Eye (tissue), 1 donor: Measurements from ENCODE around the gene HSBP1.
A peak's percentile ranks its signal among the peaks of the same experiment; 100 is the strongest.

Experiments
- DNase-seq: peaks from one replicate; pipeline ENCODE4 v3.0.0-alpha.2; 2015

Gene HSBP1

GRCh38 chr16:83842291-83842690 lies 34.5 kb downstream of the HSBP1 start:
- no peak for DNase-seq

- DNase-seq = peak; percentile 25
Observed at GRCh38 chr16:83842756-83843507, 35.2 kb downstream of the HSBP1 start.

DNA sequence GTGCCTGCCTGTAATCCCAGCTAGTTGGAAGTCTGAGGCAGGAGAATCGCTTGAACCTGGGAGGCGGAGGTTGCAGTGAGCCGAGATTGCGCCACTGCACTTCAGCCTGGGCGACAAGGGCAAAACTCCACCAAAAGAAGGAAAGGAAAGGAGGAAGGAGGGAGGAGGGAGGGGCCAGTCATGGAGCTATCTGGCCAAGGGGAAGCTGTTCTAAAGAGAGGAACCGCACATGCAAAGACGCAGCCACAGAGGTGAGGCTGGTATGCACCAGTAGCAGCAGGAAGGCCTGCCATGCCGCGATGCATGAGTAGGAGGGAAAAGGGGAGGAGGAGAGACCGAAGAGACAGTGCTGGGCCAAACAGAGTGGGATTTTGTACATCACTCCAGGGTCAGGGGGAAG lies 35.9 kb downstream of the HSBP1 start:
- DNase-seq = no peak

GRCh38 chr16:83845263-83845662 lies 37.5 kb downstream of the HSBP1 start:
- no peak for DNase-seq

DNA sequence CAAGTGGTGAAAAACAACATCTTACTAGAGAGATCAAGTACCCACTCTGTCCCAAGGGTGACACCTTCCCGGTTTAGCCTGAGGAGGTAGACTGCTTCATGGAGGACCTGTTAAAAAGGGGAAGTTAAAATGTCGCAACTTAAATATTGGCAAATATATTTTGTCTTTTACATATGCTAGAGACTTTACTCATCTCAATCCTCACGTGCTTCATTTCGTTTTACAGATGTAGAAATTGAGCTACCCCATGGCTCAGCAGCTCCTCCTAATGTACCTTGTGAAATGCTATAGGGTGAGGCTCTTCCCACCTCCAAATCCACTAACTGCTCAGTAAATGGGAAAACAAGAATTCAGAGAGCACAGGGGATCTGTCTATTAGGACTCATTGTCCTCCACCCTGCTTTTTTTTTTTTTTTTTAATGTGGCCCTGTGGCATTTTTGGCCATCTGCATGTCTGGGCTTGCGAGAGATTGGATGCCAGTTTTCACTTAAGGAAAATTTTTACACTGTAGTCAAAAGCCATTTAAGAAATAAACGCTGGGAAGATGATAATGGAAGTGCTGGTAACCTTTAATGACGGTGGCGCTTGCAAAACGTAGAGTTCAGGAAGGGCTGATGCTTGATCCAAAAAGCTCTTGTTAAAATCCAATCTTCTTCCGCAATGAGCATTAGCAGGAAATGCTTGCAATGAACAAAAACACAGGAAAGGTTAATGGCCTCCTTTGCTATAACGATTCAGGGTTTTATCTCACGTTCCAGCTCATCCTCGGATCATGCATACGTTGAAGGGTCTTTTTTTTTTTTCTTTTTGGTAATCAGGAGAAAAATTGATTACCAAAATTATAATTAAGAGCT lies 39.8 kb downstream of the HSBP1 start:
- DNase-seq = peak; percentile 15

DNA sequence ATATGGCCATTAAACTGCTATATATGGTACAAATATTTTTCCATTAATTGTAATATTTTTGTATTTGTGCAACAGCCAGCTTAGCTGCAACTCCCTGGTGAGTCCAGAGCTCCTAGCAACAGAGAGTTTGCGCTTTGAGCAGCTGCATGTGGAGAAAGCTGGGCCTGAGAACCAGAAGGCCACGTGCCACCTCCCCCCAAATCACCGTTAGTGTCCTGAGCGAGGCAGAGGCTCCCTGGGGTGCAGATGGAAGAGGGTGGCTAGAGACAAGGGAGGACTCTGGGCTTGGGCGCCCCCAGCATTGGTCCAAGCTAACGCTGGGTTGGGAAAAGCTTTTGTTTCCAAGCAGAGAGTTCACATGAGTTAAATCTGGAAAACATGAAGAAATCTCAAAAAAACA lies 41.6 kb downstream of the HSBP1 start:
- peak; percentile 9 for DNase-seq

DNA sequence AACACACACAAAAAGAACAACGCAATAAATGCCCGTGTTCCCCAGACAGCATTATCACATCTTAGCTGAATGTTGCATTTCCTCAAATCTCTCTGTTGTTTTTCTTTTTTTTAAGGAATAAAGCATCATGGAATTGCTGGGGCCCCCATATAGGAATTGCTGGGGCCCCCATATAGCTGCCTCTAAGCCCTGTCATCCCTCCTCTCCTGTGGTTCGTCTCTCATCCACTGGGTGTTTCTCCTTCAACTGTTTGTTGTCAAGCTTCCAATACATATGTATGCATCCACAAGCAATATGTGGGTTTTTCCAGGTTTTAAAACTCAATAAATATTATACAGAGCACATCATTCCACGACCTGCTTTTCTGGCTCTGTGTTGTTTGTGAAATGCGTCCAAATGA lies 43.2 kb downstream of the HSBP1 start:
- DNase-seq = no peak

DNA sequence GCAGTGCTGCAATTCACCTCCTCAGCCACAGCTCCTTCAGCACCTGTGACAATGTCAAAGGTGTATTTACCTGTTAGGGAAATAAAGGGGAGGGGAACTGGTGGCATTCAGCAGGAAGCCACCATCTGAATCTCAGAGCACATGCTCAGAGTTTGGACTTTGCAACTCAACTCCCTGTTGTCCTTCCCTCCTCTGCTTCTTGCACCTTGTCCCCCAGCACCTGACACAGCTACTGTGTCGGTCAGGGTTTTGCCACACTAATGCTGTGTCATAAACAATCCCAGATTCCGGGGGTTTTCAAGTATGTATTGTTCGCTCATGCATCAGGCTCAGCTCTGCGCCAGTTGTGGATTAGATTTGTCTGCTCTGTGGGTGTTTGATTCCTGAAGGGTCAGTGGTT lies 43.7 kb downstream of the HSBP1 start:
- DNase-seq = no peak

DNA sequence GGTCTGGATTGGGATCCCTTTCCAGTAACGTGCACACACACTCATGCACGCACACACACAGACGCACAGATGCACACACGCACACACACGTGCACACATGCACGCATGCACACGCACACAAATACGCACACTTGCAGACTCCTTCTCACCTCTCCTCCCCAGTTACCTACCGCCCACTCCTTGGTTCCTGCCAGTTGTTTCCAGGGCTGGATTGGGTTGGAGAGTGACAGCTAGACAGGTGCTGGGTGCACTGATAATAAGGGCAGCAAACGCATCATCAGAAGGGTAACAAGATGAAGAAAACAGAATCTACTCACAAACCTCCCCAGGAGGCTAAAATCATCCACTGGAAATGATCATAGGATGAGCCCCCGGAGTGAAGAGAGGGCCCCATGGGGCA lies 45.0 kb downstream of the HSBP1 start:
- no peak for DNase-seq

DNA sequence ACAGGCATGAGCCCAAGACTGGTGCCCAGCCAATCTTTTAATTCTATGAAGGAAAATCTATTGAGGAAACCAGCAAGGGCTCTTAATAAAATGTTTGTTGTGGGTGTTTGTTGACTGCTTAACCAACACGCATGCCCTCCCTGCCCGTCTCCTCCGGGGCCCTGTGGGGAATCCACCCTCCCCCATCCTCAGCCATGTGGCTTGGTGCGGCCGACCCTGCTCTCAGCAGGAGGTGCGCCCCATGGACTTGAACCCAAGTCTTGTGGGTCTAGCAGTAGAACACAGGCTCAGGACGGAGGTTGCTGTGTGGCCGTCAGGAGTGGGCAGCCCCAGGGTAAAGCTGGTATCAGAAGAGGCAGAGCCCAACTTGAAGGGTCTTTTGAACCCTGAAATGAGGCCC lies 46.1 kb downstream of the HSBP1 start:
- no peak for DNase-seq

GRCh38 chr16:83854420-83854819 lies 46.6 kb downstream of the HSBP1 start:
- no peak for DNase-seq

GRCh38 chr16:83856792-83857191 lies 49.0 kb downstream of the HSBP1 start:
- peak; percentile 25 for DNase-seq

DNA sequence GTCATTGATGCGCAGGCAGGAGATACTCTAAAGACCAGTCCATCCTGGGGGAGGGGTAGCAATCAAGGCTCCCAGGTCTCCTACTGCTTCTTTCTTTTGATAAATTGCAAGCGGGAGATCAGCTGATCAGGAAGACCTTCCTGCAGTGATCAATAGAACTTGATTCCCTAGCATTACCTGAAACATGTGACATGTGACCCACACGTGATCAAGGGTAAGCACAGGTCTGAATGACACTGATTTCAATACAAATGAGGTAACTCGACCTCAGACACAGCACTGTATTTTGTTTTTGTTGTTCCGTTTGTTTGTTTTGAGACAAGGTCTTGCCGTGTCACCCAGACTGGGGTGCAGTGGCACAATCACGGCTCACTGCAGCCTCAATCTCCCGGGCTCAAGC lies 51.5 kb downstream of the HSBP1 start:
- DNase-seq = no peak

DNA sequence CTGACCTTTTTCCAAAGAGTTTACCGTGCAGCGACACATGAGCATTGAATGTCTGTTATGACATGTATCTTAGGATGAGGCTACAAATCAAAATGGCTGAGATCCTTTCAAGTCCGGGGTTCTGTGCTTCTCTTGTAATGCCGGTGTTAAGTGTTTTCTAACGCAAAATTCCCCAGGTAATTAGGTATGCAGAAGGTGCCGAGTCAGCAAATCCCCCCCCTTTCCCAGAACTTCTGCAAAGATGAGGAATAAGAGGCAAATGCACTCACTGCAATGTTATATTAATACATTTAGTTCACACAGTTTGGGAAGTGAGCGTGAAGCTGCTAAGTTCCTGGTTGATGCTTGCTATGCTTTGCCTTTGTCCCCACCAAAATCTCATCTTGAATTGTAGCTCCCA lies 54.9 kb downstream of the HSBP1 start:
- DNase-seq = no peak

DNA sequence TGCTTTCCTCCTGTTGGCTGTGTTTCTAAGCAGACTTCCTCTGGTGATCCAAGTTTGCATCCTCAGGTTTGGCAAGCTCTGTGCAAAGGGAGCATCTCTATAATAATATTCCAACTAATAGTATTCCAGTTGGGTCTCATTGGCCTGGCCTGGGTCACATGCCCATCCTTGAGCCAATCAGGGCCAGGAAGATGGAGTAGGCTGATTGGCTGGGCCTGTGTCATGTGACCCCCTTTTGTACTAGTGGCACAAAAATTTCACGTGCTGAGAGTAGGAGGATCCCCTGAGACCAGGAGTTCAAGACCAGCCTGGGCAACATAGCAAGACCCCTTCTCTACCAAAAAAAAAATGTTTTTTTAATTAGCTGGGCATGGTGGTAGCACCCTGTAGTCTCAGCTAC lies 55.9 kb downstream of the HSBP1 start:
- no peak for DNase-seq
